Measurements from ENCODE around the gene XKR7.

- no peak for TF ChIP-seq POLR2A (IDR thresholded peaks at IDR 0.05)
- TF ChIP-seq CTCF (IDR thresholded peaks at IDR 0.05), result no peak
These were observed 51.9 kb downstream of the XKR7 start for GRCh38 chr20:32019563-32020463.

All from esophagus squamous epithelium (tissue), 4 donors.